Vagina (tissue), 2 donors: ENCODE measurements around the gene AKR1E2.

Experiments
- CTCF ChIP-seq, 3 experiments: fragments of 450-650 bp in 2 of 3; fragments of 200-600 bp in 1 of 3; sonication (generic) in 1 of 3; IDR thresholded peaks; one replicate each; pipeline ENCODE4 v1.5.1; 2017 to 2019; ENCODE audit warnings: antibody characterized with exemption in 3 of 3, mild to moderate bottlenecking in 2 of 3, moderate library complexity in 2 of 3
- POLR2A ChIP-seq, 2 donors: fragments of 450-650 bp; IDR thresholded peaks; one replicate each; pipeline ENCODE4 v1.6.1; 2017; ENCODE audit warnings: antibody characterized with exemption in 2 of 2, mild to moderate bottlenecking in 2 of 2, moderate library complexity in 2 of 2
- POLR2AphosphoS5 ChIP-seq, 2 donors: sonication (generic); formaldehyde crosslinking; IDR thresholded peaks; one replicate each; pipeline ENCODE4 v1.9.0; 2017; ENCODE audit warnings: antibody characterized with exemption in 2 of 2, mild to moderate bottlenecking in 2 of 2, low read depth in 1 of 2; ENCODE audit not compliant: insufficient read depth in 1 of 2

DNA sequence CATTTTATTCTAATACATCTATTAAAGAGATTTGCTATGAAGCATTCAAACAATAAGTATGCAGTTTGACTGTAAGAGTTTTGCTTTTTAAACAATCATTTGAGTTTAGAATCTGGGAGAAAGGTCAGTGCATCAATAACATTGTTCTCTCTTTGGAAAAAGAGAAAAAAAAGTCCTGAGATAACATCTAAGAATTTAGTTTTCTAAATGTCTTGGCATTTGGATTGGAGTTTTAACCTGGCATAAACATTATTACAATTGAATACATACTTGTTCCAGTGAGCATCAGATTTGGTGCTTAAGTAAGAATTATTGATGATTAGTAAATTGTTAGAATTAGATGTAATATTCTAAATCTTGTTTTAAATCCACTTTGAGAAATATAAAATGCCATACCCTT is 47.2 kb upstream of the AKR1E2 start:
- TF ChIP-seq CTCF (IDR thresholded peaks at IDR 0.05) (no peak), POLR2A (IDR thresholded peaks at IDR 0.05) (no peak), POLR2AphosphoS5 (IDR thresholded peaks at IDR 0.05; ENCODE audit: insufficient read depth in 1 of 2, low read depth in 1 of 2) (no peak)
